Mesenteric fat pad (tissue), 1 donor: Measurements from ENCODE around the gene CDK7. TPM values are rescaled to one million over a fixed set of nuclear protein-coding genes. Genes with fewer than 3 reads are reported as not detected.

Experiments used
- DNase-seq: peaks from one replicate; pipeline ENCODE4 v3.0.0-alpha.2; 2020; ENCODE audit warnings: low spot score
- total RNA-seq: library from RNA; stranded (reverse); fragmentation: NEBNext Ultra II Directional; extraction: Animal tissue kit (Norgen Biotek cat#: 25700); gene quantifications from one replicate; pipeline ENCODE4 v1.2.1, GENCODE V29; 2021
- donor health status: DM: yes; HTN: yes; CAD: no.

Gene CDK7
- total RNA-seq, 1 donor from 2014 or later, result 20.1 TPM

- no peak for DNase-seq
Measured at GRCh38 chr5:69288688-69289087, 54.0 kb downstream of the CDK7 start.

- no peak for DNase-seq
Measured at GRCh38 chr5:69292306-69292705, 57.6 kb downstream of the CDK7 start.

GRCh38 chr5:69293882-69294281 is 59.2 kb downstream of the CDK7 start:
- no peak for DNase-seq

GRCh38 chr5:69295088-69295754 is 60.5 kb downstream of the CDK7 start:
- no peak for DNase-seq

GRCh38 chr5:69299625-69300024 is 64.9 kb downstream of the CDK7 start:
- no peak for DNase-seq

- no peak for DNase-seq
Measured at GRCh38 chr5:69300537-69301203, 66.0 kb downstream of the CDK7 start.

GRCh38 chr5:69305512-69305911 is 70.8 kb downstream of the CDK7 start:
- no peak for DNase-seq

GRCh38 chr5:69308046-69308553 is 73.4 kb downstream of the CDK7 start:
- DNase-seq, result no peak

- no peak for DNase-seq
Measured at GRCh38 chr5:69309380-69309779, 74.7 kb downstream of the CDK7 start.

GRCh38 chr5:69312459-69313160 is 77.9 kb downstream of the CDK7 start:
- DNase-seq, result no peak

- DNase-seq, result no peak
Measured at GRCh38 chr5:69313428-69313827, 78.7 kb downstream of the CDK7 start.

- no peak for DNase-seq
Measured at GRCh38 chr5:69315972-69316371, 81.3 kb downstream of the CDK7 start.

- no peak for DNase-seq
Measured at GRCh38 chr5:69317391-69317790, 82.7 kb downstream of the CDK7 start.

- no peak for DNase-seq
Measured at GRCh38 chr5:69326365-69326764, 91.7 kb downstream of the CDK7 start.

Other genes with a start within 250 kb of the CDK7 start
- gene SLC30A5, start 140.9 kb upstream of the CDK7 start, total RNA-seq, result 44.8 TPM
- gene CCNB1, start 67.7 kb upstream of the CDK7 start, total RNA-seq, result 4.9 TPM
- gene CENPH, start 45.3 kb upstream of the CDK7 start, total RNA-seq, result 2.3 TPM
- gene CCDC125, start 97.9 kb downstream of the CDK7 start, total RNA-seq, result 8.2 TPM
- gene AK6, start 134.6 kb downstream of the CDK7 start, total RNA-seq, result 44.9 TPM
- gene TAF9, start 134.6 kb downstream of the CDK7 start, total RNA-seq, result 62.1 TPM
- gene RAD17, start 134.9 kb downstream of the CDK7 start, total RNA-seq, result 18.4 TPM
- gene MARVELD2, start 180.2 kb downstream of the CDK7 start, total RNA-seq, result 0.58 TPM